Left ventricle myocardium inferior (tissue), 1 donor: ENCODE results near the gene PLEKHJ1. TPM values are rescaled to one million over a fixed set of nuclear protein-coding genes. Genes with fewer than 3 reads are reported as not detected.

ENCODE experiments used
- DNase-seq: peaks from one replicate; pipeline ENCODE4 v3.0.0-alpha.2; 2020
- H3K27ac ChIP-seq: fragments of 200-600 bp; replicated peaks from 2 replicates; pipeline ENCODE4 v1.8.0; 2021
- H3K27me3 ChIP-seq: fragments of 200-600 bp; 2 replicates; pipeline ENCODE4 v1.8.0; 2021; ENCODE audit warnings: low read depth
- H3K36me3 ChIP-seq: fragments of 200-600 bp; 2 replicates; pipeline ENCODE4 v1.8.0; 2021
- H3K4me1 ChIP-seq: fragments of 200-600 bp; 2 replicates; pipeline ENCODE4 v1.8.0; 2021
- H3K4me3 ChIP-seq: fragments of 200-600 bp; 2 replicates; pipeline ENCODE4 v1.8.0; 2021; ENCODE audit warnings: mild to moderate bottlenecking, moderate library complexity
- H3K9me3 ChIP-seq: fragments of 200-600 bp; replicated peaks from 2 replicates; pipeline ENCODE4 v1.8.0; 2021
- intact Hi-C: fragments of 100-400 bp; cut with micrococcal nuclease; formaldehyde crosslinking; loops from one replicate; pipeline ENCODE4 v1.11.0; 2022
- total RNA-seq: library from RNA; stranded (reverse); fragmentation: NEBNext Ultra II Directional; extraction: Animal tissue kit (Norgen Biotek cat#: 25700); gene quantifications from one replicate; pipeline ENCODE4 v1.2.1, GENCODE V29; 2021
- TF ChIP-seq, protein P1 (sequence below): fragments of 200-600 bp; IDR thresholded peaks from 2 replicates; pipeline ENCODE4 v1.8.0; 2021; ENCODE audit warnings: antibody characterized with exemption, mild to moderate bottlenecking, borderline replicate concordance
- donor health status: DM: no; HTN: yes; CAD: no; lungs with severe emphysema.

PLEKHJ1 gene
- total RNA-seq, 1 donor from 2014 or later: 47.8 TPM

GRCh38 chr19:2252055-2252796, 16.1 kb upstream of the PLEKHJ1 start:
- H3K4me1 ChIP-seq: peaks cover 46% of the 10 kb centered on the region
- intact Hi-C loops: no loop called here
- DNase-seq: no peak
- TF ChIP-seq, protein P1, sequence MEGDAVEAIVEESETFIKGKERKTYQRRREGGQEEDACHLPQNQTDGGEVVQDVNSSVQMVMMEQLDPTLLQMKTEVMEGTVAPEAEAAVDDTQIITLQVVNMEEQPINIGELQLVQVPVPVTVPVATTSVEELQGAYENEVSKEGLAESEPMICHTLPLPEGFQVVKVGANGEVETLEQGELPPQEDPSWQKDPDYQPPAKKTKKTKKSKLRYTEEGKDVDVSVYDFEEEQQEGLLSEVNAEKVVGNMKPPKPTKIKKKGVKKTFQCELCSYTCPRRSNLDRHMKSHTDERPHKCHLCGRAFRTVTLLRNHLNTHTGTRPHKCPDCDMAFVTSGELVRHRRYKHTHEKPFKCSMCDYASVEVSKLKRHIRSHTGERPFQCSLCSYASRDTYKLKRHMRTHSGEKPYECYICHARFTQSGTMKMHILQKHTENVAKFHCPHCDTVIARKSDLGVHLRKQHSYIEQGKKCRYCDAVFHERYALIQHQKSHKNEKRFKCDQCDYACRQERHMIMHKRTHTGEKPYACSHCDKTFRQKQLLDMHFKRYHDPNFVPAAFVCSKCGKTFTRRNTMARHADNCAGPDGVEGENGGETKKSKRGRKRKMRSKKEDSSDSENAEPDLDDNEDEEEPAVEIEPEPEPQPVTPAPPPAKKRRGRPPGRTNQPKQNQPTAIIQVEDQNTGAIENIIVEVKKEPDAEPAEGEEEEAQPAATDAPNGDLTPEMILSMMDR: no peak
- H3K9me3 ChIP-seq: no peaks in the 10 kb centered on the region
- H3K27ac ChIP-seq: no peak overlapping the region
- peak overlapping the region; percentile 35 for H3K4me3 ChIP-seq
- H3K27me3 ChIP-seq: peaks cover 73% of the 10 kb centered on the region
- H3K36me3 ChIP-seq: peaks cover 10% of the 10 kb centered on the region

- TF ChIP-seq, protein P1: no peak
- peaks cover 73% of the 10 kb centered on the region for H3K27me3 ChIP-seq
- peaks cover 55% of the 10 kb centered on the region for H3K4me1 ChIP-seq
Measured at GRCh38 chr19:2251106-2252054, 15.3 kb upstream of the PLEKHJ1 start.

DNA sequence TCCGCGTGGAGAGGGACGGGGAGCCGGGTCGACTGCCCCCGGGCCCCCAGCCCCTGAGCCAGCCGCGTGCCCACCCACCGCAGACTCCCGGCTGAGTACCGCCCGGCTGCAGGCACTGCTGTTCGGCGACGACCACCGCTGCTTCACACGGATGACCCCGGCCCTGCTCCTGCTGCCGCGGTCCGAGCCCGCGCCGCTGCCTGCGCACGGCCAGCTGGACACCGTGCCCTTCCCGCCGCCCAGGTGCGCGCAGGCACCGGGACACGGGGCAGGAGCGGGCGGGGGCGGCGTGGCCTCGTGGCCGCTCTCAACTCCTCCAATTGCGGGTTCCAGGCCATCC, 14.6 kb upstream of the PLEKHJ1 start:
- Histone ChIP-seq H3K27ac (no peak overlapping the region), H3K9me3 (no peaks in the 10 kb centered on the region), H3K27me3 (peaks cover 68% of the 10 kb centered on the region), H3K4me1 (peaks cover 61% of the 10 kb centered on the region), H3K4me3 (peak overlapping the region; percentile 35), H3K36me3 (peaks cover 25% of the 10 kb centered on the region)
- TF ChIP-seq, protein P1: no peak
- intact Hi-C loops: no loop called here
- DNase-seq: no peak

More at GRCh38 chr19:2251106-2252054, 15.3 kb upstream of the PLEKHJ1 start:
- Histone ChIP-seq H3K27ac (no peak overlapping the region), H3K36me3 (peaks cover 18% of the 10 kb centered on the region), H3K9me3 (no peaks in the 10 kb centered on the region), H3K4me3 (peak overlapping the region; percentile 35)
- DNase-seq: no peak
- intact Hi-C loops: no loop called here

- peaks cover 61% of the 10 kb centered on the region for H3K4me1 ChIP-seq
- H3K4me3 ChIP-seq: no peak overlapping the region
- DNase-seq: no peak
- TF ChIP-seq, protein P1: no peak
- intact Hi-C loops: no loop called here
- no peak overlapping the region for H3K27ac ChIP-seq
- peaks cover 31% of the 10 kb centered on the region for H3K36me3 ChIP-seq
- peaks cover 62% of the 10 kb centered on the region for H3K27me3 ChIP-seq
- H3K9me3 ChIP-seq: no peaks in the 10 kb centered on the region
Measured at GRCh38 chr19:2249880-2250765, 14.0 kb upstream of the PLEKHJ1 start.
